ENCODE data around the gene PCDH12. TPM values are rescaled to one million over a fixed set of nuclear protein-coding genes. Genes with fewer than 3 reads are reported as not detected.

Gene PCDH12
- total and polyA plus RNA-seq, 12 donors: 3.6 to 16.6 (median 8.4) TPM

DNA sequence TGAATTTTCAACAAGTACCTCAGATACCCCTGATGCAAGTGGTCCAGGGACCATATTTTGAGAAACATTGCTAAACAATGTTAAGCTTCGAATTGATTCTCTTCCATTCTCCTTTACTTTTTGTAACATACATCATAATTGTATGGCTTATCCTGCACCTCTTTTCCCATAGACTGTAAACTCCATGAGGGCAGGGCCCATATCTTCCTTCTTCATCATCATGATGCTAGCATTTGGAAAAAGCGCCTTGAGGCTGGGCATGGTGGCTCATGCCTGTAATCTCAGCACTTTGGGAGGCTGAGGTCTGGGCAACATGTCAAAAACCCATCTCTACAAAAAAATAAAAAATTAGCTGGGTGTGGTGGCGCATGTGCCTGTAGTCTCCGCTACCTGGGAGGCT is 48.8 kb downstream of the PCDH12 start:
- ATAC-seq: no peak
- no peak overlapping the region for H3K27ac ChIP-seq
- TF ChIP-seq, protein P1, sequence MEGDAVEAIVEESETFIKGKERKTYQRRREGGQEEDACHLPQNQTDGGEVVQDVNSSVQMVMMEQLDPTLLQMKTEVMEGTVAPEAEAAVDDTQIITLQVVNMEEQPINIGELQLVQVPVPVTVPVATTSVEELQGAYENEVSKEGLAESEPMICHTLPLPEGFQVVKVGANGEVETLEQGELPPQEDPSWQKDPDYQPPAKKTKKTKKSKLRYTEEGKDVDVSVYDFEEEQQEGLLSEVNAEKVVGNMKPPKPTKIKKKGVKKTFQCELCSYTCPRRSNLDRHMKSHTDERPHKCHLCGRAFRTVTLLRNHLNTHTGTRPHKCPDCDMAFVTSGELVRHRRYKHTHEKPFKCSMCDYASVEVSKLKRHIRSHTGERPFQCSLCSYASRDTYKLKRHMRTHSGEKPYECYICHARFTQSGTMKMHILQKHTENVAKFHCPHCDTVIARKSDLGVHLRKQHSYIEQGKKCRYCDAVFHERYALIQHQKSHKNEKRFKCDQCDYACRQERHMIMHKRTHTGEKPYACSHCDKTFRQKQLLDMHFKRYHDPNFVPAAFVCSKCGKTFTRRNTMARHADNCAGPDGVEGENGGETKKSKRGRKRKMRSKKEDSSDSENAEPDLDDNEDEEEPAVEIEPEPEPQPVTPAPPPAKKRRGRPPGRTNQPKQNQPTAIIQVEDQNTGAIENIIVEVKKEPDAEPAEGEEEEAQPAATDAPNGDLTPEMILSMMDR (IDR thresholded peaks at IDR 0.05): no peak
- peaks cover 0 to 21% (median 0%) of the 10 kb centered on the region in 7 donors for H3K27me3 ChIP-seq
- intact Hi-C loops (cut with DNase I): no loop called here
- no peaks in the 10 kb centered on the region for H3K36me3 ChIP-seq
- no peak for DNase-seq
- peaks cover 0 to 5% (median 0%) of the 10 kb centered on the region in 11 donors for H3K9me3 ChIP-seq
- peaks cover 0 to 10% (median 8%) of the 10 kb centered on the region in 9 donors for H3K4me1 ChIP-seq
- H3K4me3 ChIP-seq: no peak overlapping the region
- WGBS, 2 donors: 88 to 98% methylated on average over 4 of the region's 4 CpGs

GRCh38 chr5:141908796-141909195 is 49.2 kb downstream of the PCDH12 start:
- Histone ChIP-seq H3K27ac (no peak overlapping the region), H3K27me3 (peaks cover 0 to 17% (median 0%) of the 10 kb centered on the region in 7 donors), H3K4me1 (peaks cover 0 to 6% (median 4%) of the 10 kb centered on the region in 9 donors), H3K36me3 (no peaks in the 10 kb centered on the region), H3K4me3 (no peak overlapping the region), H3K9me3 (peaks cover 0 to 5% (median 0%) of the 10 kb centered on the region in 11 donors)
- DNase-seq (no peak), ATAC-seq (no peak)
- intact Hi-C loops (cut with DNase I): no loop called here
- 90 to 95% methylated on average over 2 of the region's 2 CpGs for WGBS, 2 donors
- TF ChIP-seq, protein P1 (IDR thresholded peaks at IDR 0.05): no peak

- intact Hi-C loops (cut with DNase I): no loop called here
- 0% methylated on average over 1 of the region's 1 CpG for WGBS, 2 donors
- DNase-seq: no peak
- no peak overlapping the region for H3K4me3 ChIP-seq
- no peaks in the 10 kb centered on the region for H3K4me1 ChIP-seq
- TF ChIP-seq, protein P1 (IDR thresholded peaks at IDR 0.05): no peak
- no peak overlapping the region for H3K27ac ChIP-seq
- H3K27me3 ChIP-seq: no peaks in the 10 kb centered on the region
- H3K36me3 ChIP-seq: no peaks in the 10 kb centered on the region
- ATAC-seq: no peak
- H3K9me3 ChIP-seq: peaks cover 0 to 5% (median 0%) of the 10 kb centered on the region in 11 donors
Observed at GRCh38 chr5:141906972-141907371, 51.0 kb downstream of the PCDH12 start.

GRCh38 chr5:141906517-141906916 is 51.5 kb downstream of the PCDH12 start:
- intact Hi-C loops (cut with DNase I): no loop called here
- Histone ChIP-seq H3K27ac (no peak overlapping the region), H3K9me3 (peaks cover 0 to 5% (median 0%) of the 10 kb centered on the region in 11 donors), H3K4me1 (no peaks in the 10 kb centered on the region), H3K4me3 (no peak overlapping the region), H3K27me3 (no peaks in the 10 kb centered on the region), H3K36me3 (no peaks in the 10 kb centered on the region)
- WGBS, 2 donors: 44 to 45% methylated on average over 1 of the region's 1 CpG
- ATAC-seq (no peak), DNase-seq (no peak)
- TF ChIP-seq, protein P1 (IDR thresholded peaks at IDR 0.05): no peak
